HL-60 (cell line): Measurements from ENCODE around the gene TMEFF1.

Experiments
- POLR2AphosphoS5 ChIP-seq: IDR thresholded peaks from 2 replicates; pipeline ENCODE4 v1.6.1; 2012; ENCODE audit warnings: low read depth
- REST ChIP-seq: IDR thresholded peaks from 2 replicates; pipeline ENCODE4 v1.6.1; 2012; ENCODE audit warnings: low read depth; ENCODE audit not compliant: insufficient replicate concordance
- TF ChIP-seq, protein P1 (sequence below): IDR thresholded peaks from one replicate; pipeline ENCODE4 v1.5.1; 2011; ENCODE audit warnings: low read length, control low read depth, inconsistent platforms; ENCODE audit not compliant: insufficient read depth

- no peak for TF ChIP-seq REST
- TF ChIP-seq, protein P1, sequence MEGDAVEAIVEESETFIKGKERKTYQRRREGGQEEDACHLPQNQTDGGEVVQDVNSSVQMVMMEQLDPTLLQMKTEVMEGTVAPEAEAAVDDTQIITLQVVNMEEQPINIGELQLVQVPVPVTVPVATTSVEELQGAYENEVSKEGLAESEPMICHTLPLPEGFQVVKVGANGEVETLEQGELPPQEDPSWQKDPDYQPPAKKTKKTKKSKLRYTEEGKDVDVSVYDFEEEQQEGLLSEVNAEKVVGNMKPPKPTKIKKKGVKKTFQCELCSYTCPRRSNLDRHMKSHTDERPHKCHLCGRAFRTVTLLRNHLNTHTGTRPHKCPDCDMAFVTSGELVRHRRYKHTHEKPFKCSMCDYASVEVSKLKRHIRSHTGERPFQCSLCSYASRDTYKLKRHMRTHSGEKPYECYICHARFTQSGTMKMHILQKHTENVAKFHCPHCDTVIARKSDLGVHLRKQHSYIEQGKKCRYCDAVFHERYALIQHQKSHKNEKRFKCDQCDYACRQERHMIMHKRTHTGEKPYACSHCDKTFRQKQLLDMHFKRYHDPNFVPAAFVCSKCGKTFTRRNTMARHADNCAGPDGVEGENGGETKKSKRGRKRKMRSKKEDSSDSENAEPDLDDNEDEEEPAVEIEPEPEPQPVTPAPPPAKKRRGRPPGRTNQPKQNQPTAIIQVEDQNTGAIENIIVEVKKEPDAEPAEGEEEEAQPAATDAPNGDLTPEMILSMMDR, result no peak
- no peak for TF ChIP-seq POLR2AphosphoS5
Measured at GRCh38 chr9:100586093-100586492, 113.1 kb downstream of the TMEFF1 start.
